ENCODE results near the gene STX7.

The STX7 gene

GRCh38 chr6:132414761-132415160, 98.2 kb downstream of the STX7 start:
- Histone ChIP-seq H3K27me3 (ENCODE audit: control insufficient read depth, insufficient read depth, low read length) (no peaks in the 10 kb centered on the region), H3K4me1 (ENCODE audit: control insufficient read depth, insufficient read depth, low read length) (no peaks in the 10 kb centered on the region), H3K4me3 (ENCODE audit: low read length) (no peak overlapping the region)

GRCh38 chr6:132414322-132414721, 98.6 kb downstream of the STX7 start:
- H3K36me3 ChIP-seq (ENCODE audit: control insufficient read depth, insufficient read depth, low read length), result no peaks in the 10 kb centered on the region
- H3K27ac ChIP-seq (ENCODE audit: low read depth, low read length), result no peak overlapping the region
- no peak overlapping the region for H3K4me3 ChIP-seq (ENCODE audit: low read length)

More at GRCh38 chr6:132414761-132415160, 98.2 kb downstream of the STX7 start:
- Histone ChIP-seq H3K36me3 (ENCODE audit: control insufficient read depth, insufficient read depth, low read length) (no peaks in the 10 kb centered on the region), H3K27ac (ENCODE audit: low read depth, low read length) (no peak overlapping the region), H3K9ac (ENCODE audit: low read length) (no peak overlapping the region)

GRCh38 chr6:132413499-132413802, 99.5 kb downstream of the STX7 start:
- Histone ChIP-seq H3K4me1 (ENCODE audit: control insufficient read depth, insufficient read depth, low read length) (no peaks in the 10 kb centered on the region), H3K27ac (ENCODE audit: low read depth, low read length) (no peak overlapping the region), H3K36me3 (ENCODE audit: control insufficient read depth, insufficient read depth, low read length) (no peaks in the 10 kb centered on the region), H3K9ac (ENCODE audit: low read length) (no peak overlapping the region), H3K4me3 (ENCODE audit: low read length) (no peak overlapping the region), H3K27me3 (ENCODE audit: control insufficient read depth, insufficient read depth, low read length) (no peaks in the 10 kb centered on the region)

More at GRCh38 chr6:132414322-132414721, 98.6 kb downstream of the STX7 start:
- Histone ChIP-seq H3K9ac (ENCODE audit: low read length) (no peak overlapping the region), H3K4me1 (ENCODE audit: control insufficient read depth, insufficient read depth, low read length) (no peaks in the 10 kb centered on the region), H3K27me3 (ENCODE audit: control insufficient read depth, insufficient read depth, low read length) (no peaks in the 10 kb centered on the region)

DNA sequence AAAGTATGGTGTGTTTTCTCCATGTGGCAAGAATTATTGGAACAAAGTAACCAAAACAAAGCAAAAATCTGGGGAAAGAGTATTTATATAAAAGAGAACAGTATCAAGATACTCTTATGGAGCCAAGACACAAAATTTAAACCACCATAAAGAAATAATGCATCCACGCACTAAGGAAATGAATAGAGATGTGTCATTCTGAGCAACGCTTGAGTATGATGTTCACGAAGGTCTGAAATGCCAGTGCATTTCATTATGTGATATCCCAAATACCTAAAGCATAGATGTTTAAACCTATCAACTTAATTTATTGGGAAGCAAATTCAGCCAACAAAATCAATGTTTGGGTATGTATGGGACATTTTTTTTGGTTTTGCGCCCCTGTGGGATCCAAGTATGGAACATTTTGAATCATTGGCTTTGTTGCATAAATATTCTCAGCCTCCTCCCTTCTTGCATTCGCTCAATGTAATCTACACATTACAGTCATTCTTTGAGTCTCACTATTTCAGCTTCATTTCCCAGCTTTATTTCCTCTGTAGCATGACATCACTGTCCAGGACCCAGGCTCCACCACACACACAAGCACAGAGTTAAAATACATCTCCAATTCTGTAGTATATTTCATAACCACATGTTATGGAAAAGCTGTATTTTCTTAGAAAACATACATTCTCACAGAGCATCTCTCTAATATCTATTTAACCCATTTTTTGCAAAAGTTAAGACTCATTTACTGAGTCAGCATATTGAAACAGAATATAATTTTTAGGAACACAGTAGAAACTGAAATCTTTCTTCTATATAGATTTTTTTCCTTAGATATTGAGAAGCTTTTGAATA, 100.0 kb downstream of the STX7 start:
- H3K4me1 ChIP-seq (ENCODE audit: control insufficient read depth, insufficient read depth, low read length), result no peaks in the 10 kb centered on the region
- H3K27me3 ChIP-seq (ENCODE audit: control insufficient read depth, insufficient read depth, low read length), result no peaks in the 10 kb centered on the region
- H3K36me3 ChIP-seq (ENCODE audit: control insufficient read depth, insufficient read depth, low read length), result no peaks in the 10 kb centered on the region
- H3K9ac ChIP-seq (ENCODE audit: low read length), result no peak overlapping the region
- no peak overlapping the region for H3K4me3 ChIP-seq (ENCODE audit: low read length)
- H3K27ac ChIP-seq (ENCODE audit: low read depth, low read length), result no peak overlapping the region

- no peaks in the 10 kb centered on the region for H3K27me3 ChIP-seq (ENCODE audit: control insufficient read depth, insufficient read depth, low read length)
- no peaks in the 10 kb centered on the region for H3K36me3 ChIP-seq (ENCODE audit: control insufficient read depth, insufficient read depth, low read length)
- no peak overlapping the region for H3K4me3 ChIP-seq (ENCODE audit: low read length)
- no peak overlapping the region for H3K27ac ChIP-seq (ENCODE audit: low read depth, low read length)
- H3K4me1 ChIP-seq (ENCODE audit: control insufficient read depth, insufficient read depth, low read length), result no peaks in the 10 kb centered on the region
- no peak overlapping the region for H3K9ac ChIP-seq (ENCODE audit: low read length)
Measured at GRCh38 chr6:132411296-132411695, 101.6 kb downstream of the STX7 start.

- H3K4me3 ChIP-seq (ENCODE audit: low read length), result no peak overlapping the region
- H3K27me3 ChIP-seq (ENCODE audit: control insufficient read depth, insufficient read depth, low read length), result no peaks in the 10 kb centered on the region
- H3K36me3 ChIP-seq (ENCODE audit: control insufficient read depth, insufficient read depth, low read length), result no peaks in the 10 kb centered on the region
- no peak overlapping the region for H3K9ac ChIP-seq (ENCODE audit: low read length)
- no peak overlapping the region for H3K27ac ChIP-seq (ENCODE audit: low read depth, low read length)
- H3K4me1 ChIP-seq (ENCODE audit: control insufficient read depth, insufficient read depth, low read length), result no peaks in the 10 kb centered on the region
Measured at GRCh38 chr6:132410830-132411229, 102.1 kb downstream of the STX7 start.

GRCh38 chr6:132405143-132405915, 107.6 kb downstream of the STX7 start:
- Histone ChIP-seq H3K27me3 (ENCODE audit: control insufficient read depth, insufficient read depth, low read length) (peaks cover 8% of the 10 kb centered on the region), H3K4me3 (ENCODE audit: low read length) (no peak overlapping the region), H3K27ac (ENCODE audit: low read depth, low read length) (no peak overlapping the region), H3K36me3 (ENCODE audit: control insufficient read depth, insufficient read depth, low read length) (no peaks in the 10 kb centered on the region), H3K9ac (ENCODE audit: low read length) (no peak overlapping the region), H3K4me1 (ENCODE audit: control insufficient read depth, insufficient read depth, low read length) (no peaks in the 10 kb centered on the region)

GRCh38 chr6:132404736-132405135, 108.2 kb downstream of the STX7 start:
- H3K36me3 ChIP-seq (ENCODE audit: control insufficient read depth, insufficient read depth, low read length), result no peaks in the 10 kb centered on the region
- H3K9ac ChIP-seq (ENCODE audit: low read length), result no peak overlapping the region
- peaks cover 8% of the 10 kb centered on the region for H3K27me3 ChIP-seq (ENCODE audit: control insufficient read depth, insufficient read depth, low read length)
- H3K27ac ChIP-seq (ENCODE audit: low read depth, low read length), result no peak overlapping the region
- no peaks in the 10 kb centered on the region for H3K4me1 ChIP-seq (ENCODE audit: control insufficient read depth, insufficient read depth, low read length)
- H3K4me3 ChIP-seq (ENCODE audit: low read length), result no peak overlapping the region

DNA sequence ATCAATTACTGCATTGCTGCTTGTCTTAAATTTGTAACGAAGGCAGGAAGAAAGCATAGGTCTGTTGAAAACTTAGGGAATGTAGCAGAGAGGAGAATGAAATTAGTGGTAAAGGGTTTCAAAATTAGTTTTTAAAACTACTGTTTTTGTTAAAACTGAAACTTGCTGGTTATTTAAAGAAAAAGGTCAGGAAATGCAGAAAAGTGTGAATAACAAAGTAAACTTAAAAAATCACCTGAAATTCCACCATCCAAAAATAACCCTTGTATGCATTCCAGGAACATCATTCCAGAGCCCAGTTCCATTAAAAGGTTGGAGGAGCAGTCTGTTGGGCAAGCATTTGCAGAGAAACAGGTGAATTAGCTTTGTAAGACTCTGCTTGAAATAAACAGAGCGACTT, 108.6 kb downstream of the STX7 start:
- H3K4me1 ChIP-seq (ENCODE audit: control insufficient read depth, insufficient read depth, low read length), result no peaks in the 10 kb centered on the region
- peaks cover 8% of the 10 kb centered on the region for H3K27me3 ChIP-seq (ENCODE audit: control insufficient read depth, insufficient read depth, low read length)

DNA sequence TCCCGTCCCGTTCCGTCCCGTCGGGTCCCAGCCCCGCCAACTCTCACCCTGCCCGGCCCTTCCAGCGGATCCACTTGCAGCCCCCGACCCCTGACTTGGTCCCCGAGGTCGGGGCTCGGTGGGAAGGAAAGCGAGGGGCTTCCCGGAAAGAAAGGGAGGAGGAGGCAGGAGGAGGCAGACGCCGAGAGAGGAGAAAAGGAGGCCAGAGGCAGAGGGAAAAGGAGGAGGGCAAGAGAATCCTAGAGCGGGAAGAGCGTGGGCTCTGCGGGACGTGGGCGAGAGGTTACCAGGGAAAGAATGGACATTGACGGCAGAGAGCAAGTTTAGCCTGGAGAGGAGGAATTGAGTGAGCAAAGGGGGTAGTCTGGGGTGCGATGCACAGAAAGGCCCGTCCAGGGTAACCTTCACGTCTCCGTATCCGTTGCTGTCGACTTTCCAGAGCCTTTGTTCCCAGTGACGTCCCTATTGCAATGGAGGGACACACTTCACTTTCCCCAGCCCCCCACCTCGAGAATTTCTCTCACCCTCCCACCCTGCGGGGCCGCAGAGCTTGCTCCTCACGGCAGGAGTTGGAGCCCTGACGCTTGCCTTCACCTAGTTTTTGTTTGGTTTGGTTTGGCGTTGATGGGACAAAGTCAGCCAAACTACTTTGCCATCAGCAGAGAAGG, 111.2 kb downstream of the STX7 start:
- Histone ChIP-seq H3K27ac (ENCODE audit: low read depth, low read length) (no peak overlapping the region), H3K36me3 (ENCODE audit: control insufficient read depth, insufficient read depth, low read length) (no peaks in the 10 kb centered on the region), H3K9ac (ENCODE audit: low read length) (no peak overlapping the region), H3K4me3 (ENCODE audit: low read length) (peak overlapping the region; percentile 80), H3K27me3 (ENCODE audit: control insufficient read depth, insufficient read depth, low read length) (peaks cover 8% of the 10 kb centered on the region), H3K4me1 (ENCODE audit: control insufficient read depth, insufficient read depth, low read length) (no peaks in the 10 kb centered on the region)

More for the DNA sequence above, 108.6 kb downstream of the STX7 start:
- H3K9ac ChIP-seq (ENCODE audit: low read length), result no peak overlapping the region
- H3K4me3 ChIP-seq (ENCODE audit: low read length), result no peak overlapping the region
- no peak overlapping the region for H3K27ac ChIP-seq (ENCODE audit: low read depth, low read length)
- no peaks in the 10 kb centered on the region for H3K36me3 ChIP-seq (ENCODE audit: control insufficient read depth, insufficient read depth, low read length)

DNA sequence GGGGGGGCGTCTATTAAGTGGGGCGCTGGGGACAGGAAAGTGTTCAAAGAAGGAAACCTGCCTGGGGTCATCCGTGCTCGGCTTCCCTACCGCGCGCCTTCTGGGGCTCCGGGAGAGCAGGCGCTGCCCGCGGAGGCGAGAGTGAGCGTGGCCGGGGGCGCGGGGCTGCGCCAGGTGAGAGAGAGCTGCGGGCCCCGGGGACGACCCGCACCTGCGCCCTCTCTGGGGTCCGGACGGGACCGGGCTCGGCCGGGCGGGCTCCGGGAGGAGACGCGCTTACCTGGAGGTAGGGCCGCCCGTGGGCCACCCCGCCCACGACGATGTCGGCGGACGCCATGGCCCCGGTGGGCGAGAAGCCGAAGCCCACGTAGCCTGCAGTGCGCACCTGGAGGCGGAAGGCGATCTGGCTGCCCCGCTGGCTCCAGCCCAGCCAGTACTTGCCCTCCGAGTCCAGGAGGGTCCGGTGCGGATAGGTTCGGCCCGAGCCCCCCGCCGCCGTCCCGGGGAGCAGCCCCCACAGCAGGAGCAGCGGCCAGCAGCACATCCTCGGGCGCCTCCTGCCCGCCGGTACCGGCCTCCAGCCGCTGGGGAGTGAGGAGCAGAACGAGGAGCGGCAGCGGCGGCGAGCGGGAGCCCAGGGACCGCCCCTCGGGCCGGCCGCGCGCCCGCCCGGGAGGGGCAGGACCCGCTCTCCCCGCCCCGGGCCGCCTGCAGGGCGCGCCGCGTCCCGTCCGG, 111.9 kb downstream of the STX7 start, which contains the start of gene MOXD1:
Gene MOXD1 (minus strand): TSS at position 593 of the 735 bp plus-strand sequence. CDS start 49 bp downstream, at position 544.
- Histone ChIP-seq H3K27ac (ENCODE audit: low read depth, low read length) (no peak within 1 kb of the TSS), H3K36me3 (ENCODE audit: control insufficient read depth, insufficient read depth, low read length) (no peaks in the 10 kb centered on the region), H3K4me1 (ENCODE audit: control insufficient read depth, insufficient read depth, low read length) (no peaks in the 10 kb centered on the region), H3K27me3 (ENCODE audit: control insufficient read depth, insufficient read depth, low read length) (peaks cover 8% of the 10 kb centered on the region), H3K9ac (ENCODE audit: low read length) (peak within 1 kb of the TSS; percentile 16), H3K4me3 (ENCODE audit: low read length) (peak within 1 kb of the TSS; percentile 80)

GRCh38 chr6:132400555-132400882, 112.4 kb downstream of the STX7 start:
- Histone ChIP-seq H3K27ac (ENCODE audit: low read depth, low read length) (no peak overlapping the region), H3K4me3 (ENCODE audit: low read length) (peak overlapping the region; percentile 80), H3K36me3 (ENCODE audit: control insufficient read depth, insufficient read depth, low read length) (no peaks in the 10 kb centered on the region), H3K9ac (ENCODE audit: low read length) (no peak overlapping the region), H3K4me1 (ENCODE audit: control insufficient read depth, insufficient read depth, low read length) (no peaks in the 10 kb centered on the region), H3K27me3 (ENCODE audit: control insufficient read depth, insufficient read depth, low read length) (peaks cover 8% of the 10 kb centered on the region)
